HG03108 (cell line): ENCODE measurements around the gene TRIM13.
"Not testable (repeated sequence)": the region's sequence is repeated elsewhere in the genome, so short reads cannot be mapped to it uniquely, and the experiment has no call there.

Experiments used
- ATAC-seq: cut with Tn5 transposase; IDR thresholded peaks from one replicate; pipeline ENCODE4 v1.9.1; 2021; ENCODE audit warnings: moderate library complexity; ENCODE audit not compliant: unreplicated experiment

Gene TRIM13, protein sequence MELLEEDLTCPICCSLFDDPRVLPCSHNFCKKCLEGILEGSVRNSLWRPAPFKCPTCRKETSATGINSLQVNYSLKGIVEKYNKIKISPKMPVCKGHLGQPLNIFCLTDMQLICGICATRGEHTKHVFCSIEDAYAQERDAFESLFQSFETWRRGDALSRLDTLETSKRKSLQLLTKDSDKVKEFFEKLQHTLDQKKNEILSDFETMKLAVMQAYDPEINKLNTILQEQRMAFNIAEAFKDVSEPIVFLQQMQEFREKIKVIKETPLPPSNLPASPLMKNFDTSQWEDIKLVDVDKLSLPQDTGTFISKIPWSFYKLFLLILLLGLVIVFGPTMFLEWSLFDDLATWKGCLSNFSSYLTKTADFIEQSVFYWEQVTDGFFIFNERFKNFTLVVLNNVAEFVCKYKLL

DNA sequence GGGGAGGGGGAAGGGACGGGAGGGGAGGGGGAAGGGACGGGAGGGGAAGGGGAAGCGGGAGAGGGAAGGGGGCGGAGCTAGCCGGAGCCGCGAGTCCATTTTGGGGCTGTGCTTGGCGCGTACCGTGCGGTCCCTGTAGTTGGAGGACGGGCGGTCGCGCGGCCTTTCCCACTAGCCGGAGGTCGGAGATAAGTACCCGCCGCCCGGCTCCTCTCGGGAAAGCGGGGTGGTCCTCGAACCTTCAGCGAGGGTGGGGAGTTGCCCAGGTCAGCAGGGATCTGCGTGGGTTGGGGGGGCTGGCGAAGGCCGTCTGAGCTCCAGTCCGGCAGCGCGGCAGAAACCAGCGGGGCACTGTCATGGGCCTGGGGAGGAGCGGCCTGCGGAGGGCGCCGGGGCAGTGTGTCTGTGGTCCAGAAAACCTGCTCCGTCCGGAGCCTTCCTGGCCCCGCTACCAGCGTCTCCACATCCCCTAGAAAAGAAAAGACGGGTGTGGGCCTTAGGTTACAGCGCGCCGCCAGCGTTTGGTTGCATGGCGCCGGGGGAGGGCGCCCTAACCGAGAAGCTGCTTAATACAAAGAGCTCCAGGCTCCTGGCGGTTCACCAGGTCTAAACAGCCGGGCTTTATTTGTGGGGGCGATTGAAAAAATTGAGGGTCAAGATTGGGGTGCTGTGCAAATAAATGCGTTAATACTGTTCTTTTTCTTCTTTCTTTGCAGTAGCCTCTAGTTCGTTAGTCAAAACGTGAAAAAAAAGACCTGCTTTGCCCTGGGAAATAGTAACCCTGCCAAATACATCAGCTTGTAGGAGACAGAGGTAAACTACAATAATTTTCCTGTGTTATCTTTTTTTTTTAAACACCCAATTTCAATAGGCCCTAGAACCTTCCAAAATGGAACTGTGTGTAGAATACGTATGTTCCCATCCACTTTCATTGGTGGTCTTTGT is at the start of gene TRIM13:
Gene TRIM13, plus strand, starts transcription at position 92 of the 945 bp plus-strand sequence. CDS start 14,899 bp downstream, outside the sequence.
- ATAC-seq: peak; percentile 70

DNA sequence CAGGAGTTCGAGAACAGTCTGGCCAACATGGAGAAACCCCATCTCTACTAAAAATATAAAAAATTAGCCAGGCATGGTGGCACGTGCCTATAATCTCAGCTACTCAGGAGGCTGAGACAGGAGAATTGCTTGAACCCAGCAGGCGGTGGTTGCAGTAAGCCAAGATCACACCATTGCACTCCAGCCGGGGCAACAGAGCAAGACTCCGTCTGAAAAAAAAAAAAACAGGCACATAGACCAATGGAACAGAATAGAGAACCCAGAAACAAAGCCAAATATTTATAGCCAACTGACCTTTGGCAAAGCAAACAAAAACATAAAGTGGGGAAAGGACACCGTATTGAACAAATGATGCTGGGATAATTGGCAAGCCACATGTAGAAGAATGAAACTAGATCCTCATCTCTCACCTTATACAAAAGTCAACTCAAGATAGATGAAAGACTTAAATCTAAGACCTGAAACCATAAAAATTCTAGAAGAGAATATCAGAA is 48.0 kb upstream of the TRIM13 start:
- not testable (repeated sequence) for ATAC-seq

DNA sequence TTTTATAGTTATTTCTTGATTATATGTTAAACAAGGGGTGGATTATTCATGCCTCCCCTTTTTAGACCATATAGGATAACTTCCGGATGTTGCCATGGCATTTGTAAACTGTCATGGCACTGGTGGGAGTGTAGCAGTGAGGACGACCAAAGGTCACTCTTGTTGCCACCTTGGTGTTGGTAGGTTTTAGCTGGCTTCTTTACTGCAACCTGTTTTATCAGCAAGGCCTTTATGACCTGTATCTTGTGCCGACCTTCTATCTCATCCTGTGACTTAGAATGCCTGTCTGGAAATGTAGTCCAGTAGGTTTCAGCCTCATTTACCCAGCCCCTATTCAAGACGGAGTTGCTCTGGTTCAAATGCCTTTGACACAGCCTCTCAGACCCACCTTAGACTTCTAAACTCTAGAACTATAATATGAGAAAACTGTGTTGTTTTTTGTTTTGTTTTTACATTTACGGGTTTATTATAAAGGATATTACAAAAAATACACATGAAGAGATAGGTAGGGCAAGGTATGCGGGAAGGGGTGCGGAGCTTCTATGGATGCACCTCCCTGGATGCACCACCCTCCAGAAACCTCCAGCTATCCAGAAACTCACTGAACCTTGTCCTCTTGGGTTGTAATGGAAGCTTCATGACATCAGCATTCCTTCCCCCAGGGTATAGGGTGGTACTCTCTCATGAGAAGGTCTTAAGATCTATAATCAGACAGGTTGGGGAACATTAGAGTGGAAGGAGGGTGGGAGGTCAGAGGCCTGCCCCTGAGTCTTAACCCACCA is 44.9 kb upstream of the TRIM13 start:
- ATAC-seq: no peak

DNA sequence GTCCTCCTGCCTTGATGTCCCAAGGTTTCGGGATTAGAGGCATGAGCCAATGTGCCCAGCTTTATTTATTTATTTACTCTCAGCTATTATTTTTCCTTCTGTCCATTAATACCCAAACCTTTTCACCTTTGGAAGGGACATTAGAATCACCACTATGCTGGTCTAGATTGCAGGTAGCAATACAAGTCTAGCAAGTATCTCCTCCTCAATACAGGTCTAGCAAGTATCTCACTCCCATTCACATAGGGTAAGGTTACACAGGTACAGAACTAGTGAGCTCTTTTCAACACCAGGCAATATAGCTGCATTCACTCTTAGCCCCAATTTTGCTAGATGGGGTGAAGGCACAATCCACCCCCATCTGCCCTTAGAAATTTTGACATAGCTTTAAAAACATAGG is 43.3 kb upstream of the TRIM13 start:
- ATAC-seq: no peak

DNA sequence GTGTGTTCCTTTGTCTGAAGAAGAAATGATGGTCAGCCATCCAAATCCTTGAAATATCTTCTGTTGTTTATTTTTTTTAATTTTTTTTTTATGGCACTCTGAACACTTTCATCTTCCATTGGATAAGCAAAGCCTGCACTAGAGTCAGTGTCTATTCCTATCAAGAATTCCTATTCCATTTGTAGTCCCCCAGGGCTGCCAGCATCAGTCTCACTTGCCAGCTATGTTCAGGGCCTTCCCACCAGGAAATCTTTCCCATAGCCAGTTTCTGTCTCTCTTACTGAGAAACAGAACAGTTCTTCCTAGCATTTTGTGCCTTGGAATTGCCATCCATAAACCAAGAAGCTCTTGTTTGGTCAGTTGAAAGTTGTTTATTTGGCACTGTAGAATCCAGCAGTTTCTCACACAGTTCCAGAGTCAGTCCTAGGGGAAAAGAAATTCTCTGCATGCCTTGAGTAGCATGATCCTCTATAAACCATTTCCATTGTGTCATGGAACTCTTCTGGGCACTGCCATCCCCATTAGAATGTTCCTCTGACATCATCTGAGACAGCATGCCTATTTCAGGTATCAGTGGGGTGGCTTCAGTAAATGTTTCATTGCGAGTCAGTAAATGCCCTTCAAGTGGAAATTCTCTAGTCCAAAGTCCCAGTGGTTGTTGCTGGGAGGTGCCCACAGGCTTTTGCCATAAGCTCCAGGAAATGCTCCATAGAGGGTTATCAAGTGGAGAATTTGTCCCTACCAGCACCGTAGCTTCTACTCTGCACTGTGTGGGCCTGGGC is 42.0 kb upstream of the TRIM13 start:
- ATAC-seq: no peak

DNA sequence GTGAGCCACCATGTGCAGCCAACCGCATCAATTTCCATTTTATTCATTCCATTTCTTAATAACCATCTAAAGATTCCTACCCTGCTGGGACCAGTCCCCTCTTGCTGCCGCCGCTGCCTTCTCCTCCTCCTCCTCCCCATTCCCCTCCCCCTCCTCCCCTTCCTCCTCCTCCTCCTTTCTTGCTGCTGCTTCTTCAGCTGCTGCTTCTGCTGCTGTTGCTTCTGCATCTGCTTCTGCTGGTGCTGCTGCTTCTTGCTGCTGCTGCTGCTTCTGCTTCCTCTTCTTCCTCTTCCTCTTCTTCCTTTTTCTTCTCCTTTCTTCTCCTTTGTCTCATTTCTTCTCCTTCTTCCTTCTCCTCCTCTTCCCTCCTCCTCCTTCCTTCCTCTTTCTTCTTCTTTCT is 40.7 kb upstream of the TRIM13 start:
- ATAC-seq: no peak

DNA sequence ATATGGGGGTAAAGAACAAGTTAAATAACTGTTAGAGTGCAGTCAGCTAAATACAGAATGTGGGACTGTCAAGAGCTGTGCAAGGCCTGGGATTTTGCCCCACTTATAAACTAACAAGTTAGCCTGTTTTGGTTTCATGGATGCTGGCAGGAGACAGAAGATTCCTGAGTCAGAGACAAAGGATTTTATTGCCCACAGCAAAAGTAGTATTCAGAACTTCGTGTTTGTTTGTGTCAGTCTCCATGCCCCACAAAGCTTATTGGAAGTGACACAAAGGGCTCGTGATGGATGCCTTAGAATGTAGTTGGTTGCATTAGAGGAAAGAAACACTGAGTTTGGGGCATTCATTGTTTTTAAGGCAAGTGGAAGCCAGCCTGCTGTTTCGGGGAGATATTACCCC is 38.5 kb upstream of the TRIM13 start:
- ATAC-seq: no peak

DNA sequence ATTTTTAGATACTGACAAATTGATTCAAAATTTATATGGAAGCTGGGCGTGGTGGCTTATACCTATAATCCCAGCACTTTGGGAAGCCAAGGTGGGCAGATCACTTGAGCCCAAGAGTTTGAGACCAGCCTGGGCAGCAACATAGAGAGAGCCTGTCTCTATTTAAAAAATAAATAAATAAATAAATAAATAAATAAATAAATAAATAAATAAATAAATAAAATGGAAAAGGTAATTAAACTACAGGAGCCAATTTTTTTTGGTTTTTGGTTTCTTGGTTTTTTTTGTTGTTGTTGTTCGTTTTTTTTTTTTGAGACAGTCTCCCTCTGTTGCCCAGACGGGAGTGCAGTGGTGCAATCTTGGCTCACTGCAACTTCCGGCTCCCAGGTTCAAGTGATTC is 29.4 kb upstream of the TRIM13 start:
- ATAC-seq: no peak

DNA sequence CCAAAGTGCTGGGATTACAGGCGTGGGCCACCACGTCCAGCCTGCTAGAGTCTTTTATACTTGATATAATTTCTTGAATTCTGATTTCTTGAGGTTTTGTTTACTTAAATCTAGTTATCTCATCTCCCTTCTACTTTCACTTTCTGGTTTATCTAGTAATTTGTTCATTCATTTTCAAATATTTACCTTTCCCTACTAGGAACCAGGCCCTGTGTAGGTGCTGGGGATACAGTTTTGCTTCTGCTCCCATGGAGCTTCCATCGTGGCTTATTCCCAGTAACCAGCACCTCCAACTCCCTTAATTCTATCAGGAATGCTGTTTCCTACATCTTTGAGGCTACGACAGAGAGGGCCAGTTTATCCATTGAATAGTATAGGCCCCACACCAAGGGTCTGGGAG is 24.1 kb upstream of the TRIM13 start:
- no peak for ATAC-seq

DNA sequence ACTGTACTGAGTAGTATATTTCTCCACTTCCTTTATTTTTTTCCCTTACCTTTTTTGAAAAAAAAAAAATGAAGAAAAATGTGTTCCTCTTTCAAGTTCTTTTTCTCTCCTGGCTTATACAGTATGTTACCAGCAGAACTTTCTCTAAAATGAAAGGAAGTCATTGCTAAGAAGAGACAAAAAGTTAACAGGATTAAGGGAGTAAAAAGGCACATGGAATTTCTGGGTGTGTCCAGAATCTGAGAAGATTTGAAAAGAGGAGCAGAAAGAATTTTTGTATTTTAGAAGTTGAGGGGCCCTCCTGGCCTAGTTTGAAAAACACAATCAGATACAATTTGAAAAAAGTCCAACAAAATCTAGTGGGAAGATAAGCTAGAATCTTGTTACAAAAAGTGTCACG is 21.0 kb upstream of the TRIM13 start:
- ATAC-seq: no peak

DNA sequence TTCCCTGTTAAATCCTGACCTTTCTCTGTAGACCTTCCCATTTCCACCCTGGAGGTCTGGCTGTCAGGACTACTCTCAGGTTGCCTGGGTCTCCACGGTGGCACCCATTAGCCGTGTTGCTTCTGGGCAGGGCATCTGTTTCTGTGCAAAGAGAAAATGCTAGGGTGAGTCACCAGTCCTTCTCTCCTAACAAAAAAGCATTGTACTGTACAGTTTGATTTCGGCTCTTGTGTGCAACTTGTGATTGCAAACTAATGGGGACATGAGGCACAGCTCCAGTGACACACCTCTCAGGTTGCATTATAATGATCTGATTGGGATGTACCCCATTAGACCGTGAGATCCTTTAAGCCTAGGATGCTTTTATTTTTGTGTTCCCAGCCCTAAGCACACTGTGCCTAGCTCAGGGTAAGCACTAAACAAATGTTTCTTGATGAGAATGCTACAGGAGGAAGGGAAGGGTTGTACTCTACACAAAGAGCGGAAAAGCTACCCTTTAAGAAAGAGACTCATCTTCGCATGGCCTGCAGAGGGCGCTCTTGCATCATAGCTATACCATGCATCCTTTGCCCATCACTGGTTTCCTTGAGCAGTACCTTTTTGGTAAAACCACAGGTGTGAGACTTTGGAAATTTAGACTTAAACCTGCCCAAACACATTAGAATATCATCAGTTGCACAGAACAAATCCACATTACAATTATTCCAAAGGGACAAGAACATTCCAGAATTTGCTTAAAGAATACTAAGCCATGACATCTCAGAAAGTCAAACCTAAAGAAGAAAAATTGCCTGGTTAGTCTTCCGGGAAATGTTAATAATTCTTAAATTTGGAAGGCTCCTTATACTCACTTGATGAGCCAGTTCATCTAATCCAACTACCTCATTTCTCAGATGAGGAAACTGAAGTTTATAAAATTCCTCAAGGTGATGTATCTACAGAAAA is 20.3 kb upstream of the TRIM13 start:
- ATAC-seq: no peak

DNA sequence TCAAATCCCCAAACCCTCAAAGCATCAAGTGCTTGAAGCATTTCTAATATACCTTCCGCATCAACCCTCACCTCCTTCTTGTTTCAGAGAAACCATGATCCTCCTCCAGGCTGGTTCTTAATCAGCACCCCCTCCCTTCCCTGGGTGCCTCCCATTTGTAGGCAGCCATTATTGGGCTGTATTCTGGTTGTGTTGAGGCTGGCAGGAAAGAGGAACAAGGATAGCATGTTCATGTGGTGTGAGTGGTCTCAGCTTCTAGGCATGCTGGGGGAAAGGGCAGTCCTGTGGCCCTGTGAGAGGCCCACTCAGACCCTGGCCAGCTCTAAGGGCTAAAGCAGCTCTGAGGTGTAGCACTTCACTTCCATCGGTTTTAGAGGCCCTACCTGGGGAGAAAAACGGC is 18.9 kb upstream of the TRIM13 start:
- no peak for ATAC-seq

DNA sequence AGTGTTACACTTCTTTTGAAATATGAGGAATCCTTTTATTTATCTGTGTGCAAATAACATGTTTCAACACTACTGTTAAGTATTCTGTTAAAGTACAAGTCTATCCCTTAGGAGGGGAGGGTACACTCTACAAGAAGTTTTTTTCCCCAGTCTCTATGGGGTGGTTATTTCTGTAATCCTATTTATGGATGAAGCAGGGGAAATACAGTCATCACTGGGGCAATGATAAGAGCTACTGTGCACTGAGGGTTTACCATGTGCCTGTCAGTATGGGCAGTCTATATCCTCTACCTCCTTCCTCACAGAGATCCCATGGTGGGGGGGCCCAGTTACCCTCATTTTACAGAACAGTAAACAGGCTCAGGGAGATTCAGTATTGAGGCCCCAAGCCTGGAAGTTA is 16.6 kb upstream of the TRIM13 start:
- no peak for ATAC-seq

DNA sequence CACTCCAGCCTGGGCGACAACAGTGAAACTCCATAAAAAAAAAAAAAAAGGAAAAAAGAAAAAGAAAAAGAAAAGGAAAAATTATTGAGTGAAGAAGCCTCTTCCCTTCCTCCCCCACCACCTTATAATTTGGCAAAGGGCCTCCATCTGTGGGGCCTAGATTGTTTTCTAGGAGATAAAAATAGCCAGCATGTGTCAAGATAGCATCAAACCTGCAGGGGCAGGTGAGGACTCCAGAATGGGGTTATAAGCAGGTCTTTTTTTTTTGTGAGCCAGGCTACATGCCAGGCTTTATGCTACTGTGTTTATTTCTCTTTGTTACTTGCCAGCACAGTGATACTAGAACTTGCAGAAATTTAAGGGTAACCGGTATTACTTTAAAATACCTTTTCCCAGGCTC is 11.7 kb upstream of the TRIM13 start:
- ATAC-seq: no peak

DNA sequence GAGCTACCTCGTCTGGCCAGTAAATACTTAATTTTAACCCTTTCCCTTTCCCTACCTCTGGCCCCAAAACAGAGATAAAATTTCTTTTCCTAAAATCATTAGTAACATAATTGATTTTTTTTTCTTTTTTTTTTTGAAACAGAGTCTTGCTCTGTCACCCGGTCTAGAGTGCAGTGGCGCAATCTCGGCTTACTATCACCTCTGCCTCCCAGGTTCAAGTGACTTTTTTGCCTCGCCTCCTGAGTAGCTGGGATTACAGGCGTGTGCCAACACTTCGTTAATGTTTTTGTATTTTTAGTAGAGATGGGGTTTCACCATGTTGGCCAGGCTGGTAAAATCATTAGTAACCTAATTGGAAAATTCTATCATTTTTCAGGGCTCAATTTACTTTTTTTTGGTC is 10.4 kb upstream of the TRIM13 start:
- ATAC-seq: no peak

DNA sequence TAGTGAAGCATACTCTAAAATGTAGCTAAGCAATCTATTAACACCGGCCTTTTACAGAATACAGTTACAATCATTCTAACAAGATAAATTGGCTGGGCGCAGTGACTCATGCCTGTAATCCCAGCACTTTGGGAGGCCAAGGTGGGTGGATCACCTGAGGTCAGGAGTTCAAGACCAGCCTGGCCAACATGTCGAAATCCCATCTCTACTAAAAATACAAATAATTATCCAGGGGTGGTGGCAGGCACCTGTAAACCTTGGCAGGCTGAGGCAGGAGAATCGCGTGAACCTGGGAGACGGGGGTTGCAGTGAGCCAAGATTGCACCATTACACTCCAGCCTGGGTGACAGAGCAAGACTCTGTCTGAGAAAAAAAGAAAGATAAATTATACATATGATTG is 6.2 kb upstream of the TRIM13 start:
- ATAC-seq: not testable (repeated sequence)

DNA sequence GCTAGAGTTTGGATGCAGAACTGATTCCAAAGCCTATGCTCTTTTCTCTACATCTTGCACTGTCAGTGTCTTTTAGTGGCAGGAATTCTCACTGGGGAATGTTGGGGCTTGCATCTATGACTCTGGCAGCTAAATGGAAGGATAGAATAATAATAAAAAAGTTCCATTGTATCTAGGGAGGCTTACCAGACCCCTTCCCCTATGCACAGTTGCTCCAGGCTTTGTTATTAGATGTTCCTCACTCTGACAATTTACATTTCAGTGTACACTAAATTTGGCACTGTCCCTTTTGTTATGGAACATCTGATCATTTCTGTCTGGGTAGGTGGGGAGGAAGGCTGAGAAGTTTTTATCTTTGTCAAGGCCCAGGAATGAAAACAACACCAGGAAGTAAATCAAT is 3.7 kb upstream of the TRIM13 start:
- ATAC-seq: no peak

DNA sequence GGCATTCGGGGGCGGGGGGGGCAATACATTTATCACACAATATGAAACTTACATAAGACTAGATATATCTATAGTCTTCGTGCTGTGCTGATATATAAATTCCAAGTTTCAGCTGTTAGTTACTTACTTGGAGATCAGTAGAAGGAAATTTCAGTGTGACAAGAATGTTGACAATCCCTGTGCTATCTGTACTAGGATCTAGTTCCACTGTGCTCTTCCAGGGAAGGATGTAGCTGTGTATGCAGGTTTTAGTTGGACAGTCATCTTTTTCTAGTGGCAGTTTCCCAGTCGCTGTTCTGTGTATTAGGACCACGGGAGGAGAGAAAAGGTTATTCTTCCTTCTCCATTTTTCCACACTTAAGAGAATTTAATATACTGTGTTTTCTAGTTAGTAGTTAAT is 3.2 kb upstream of the TRIM13 start:
- ATAC-seq: no peak

DNA sequence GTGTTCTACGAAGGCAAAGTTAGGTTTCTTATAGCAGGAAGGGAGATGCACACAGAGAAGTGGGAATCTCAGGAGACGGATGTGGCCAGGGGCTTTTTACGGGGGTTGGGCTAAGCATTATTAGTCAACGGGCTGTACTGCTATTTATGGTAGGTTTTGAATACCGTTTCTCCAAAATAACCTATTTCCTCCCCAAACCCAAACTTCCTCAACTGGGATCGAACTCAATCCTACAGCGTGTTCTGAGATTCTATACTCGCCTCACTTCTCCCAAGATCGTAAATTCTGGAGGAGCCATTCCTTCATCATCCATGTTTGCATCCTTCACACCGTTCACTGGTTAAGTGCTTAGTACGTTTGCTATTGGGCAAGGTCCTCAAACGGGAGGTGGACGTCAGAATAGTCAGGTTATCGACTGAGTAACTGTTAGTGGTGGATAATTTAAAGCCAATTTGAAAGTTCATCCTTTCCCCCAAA is 1.2 kb upstream of the TRIM13 start:
- no peak for ATAC-seq
